Measurements from ENCODE around the gene DVL1. TPM values are rescaled to one million over a fixed set of nuclear protein-coding genes. Genes with fewer than 3 reads are reported as not detected.
"Not testable (repeated sequence)": the region's sequence is repeated elsewhere in the genome, so short reads cannot be mapped to it uniquely, and the experiment has no call there.

Gene DVL1
- total RNA-seq, 2 donors from 2014 or later = 66.2 to 101 TPM

- Histone ChIP-seq H3K4me1 (ENCODE audit: control insufficient read depth in 1 of 2, low read depth in 2 of 2) (peaks cover 35 to 55% of the 10 kb centered on the region in 2 donors), H3K9me3 (no peaks in the 10 kb centered on the region), H3K4me3 (no peak overlapping the region), H3K27ac (no peak overlapping the region), H3K27me3 (replicated peaks; ENCODE audit: insufficient read depth) (no peaks in the 10 kb centered on the region), H3K36me3 (peaks cover 4% of the 10 kb centered on the region)
- DNase-seq (ENCODE audit: low spot score) (no peak), ATAC-seq (ENCODE audit: insufficient number of reproducible peaks, low FRiP score, low read depth) (no peak)
- no peak for TF ChIP-seq CTCF (IDR thresholded peaks at IDR 0.05)
These were observed 28.4 kb downstream of the DVL1 start for GRCh38 chr1:1320666-1321448.

- H3K36me3 ChIP-seq = peaks cover 6% of the 10 kb centered on the region
- H3K27ac ChIP-seq = peak overlapping the region; percentile 56 to 72
- H3K4me1 ChIP-seq (ENCODE audit: control insufficient read depth in 1 of 2, low read depth in 2 of 2) = peaks cover 25 to 45% of the 10 kb centered on the region in 2 donors
These were observed 29.6 kb downstream of the DVL1 start for GRCh38 chr1:1319646-1319941.

GRCh38 chr1:1318777-1319645 lies 30.2 kb downstream of the DVL1 start:
- DNase-seq (ENCODE audit: low spot score) (no peak), ATAC-seq (ENCODE audit: insufficient number of reproducible peaks, low FRiP score, low read depth) (no peak)
- no peak for TF ChIP-seq CTCF (IDR thresholded peaks at IDR 0.05)
- Histone ChIP-seq H3K4me1 (ENCODE audit: control insufficient read depth in 1 of 2, low read depth in 2 of 2) (peaks cover 25 to 45% of the 10 kb centered on the region in 2 donors), H3K9me3 (no peaks in the 10 kb centered on the region), H3K27me3 (replicated peaks; ENCODE audit: insufficient read depth) (no peaks in the 10 kb centered on the region), H3K36me3 (peaks cover 12% of the 10 kb centered on the region), H3K27ac (peak overlapping the region; percentile 56 to 72), H3K4me3 (no peak overlapping the region)

More at GRCh38 chr1:1319646-1319941, 29.6 kb downstream of the DVL1 start:
- ATAC-seq (ENCODE audit: insufficient number of reproducible peaks, low FRiP score, low read depth) (no peak), DNase-seq (ENCODE audit: low spot score) (no peak)
- TF ChIP-seq CTCF (IDR thresholded peaks at IDR 0.05) = no peak
- Histone ChIP-seq H3K27me3 (replicated peaks; ENCODE audit: insufficient read depth) (no peaks in the 10 kb centered on the region), H3K4me3 (no peak overlapping the region), H3K9me3 (no peaks in the 10 kb centered on the region)

GRCh38 chr1:1318131-1318652 lies 31.0 kb downstream of the DVL1 start:
- H3K36me3 ChIP-seq = peaks cover 20% of the 10 kb centered on the region
- ATAC-seq (ENCODE audit: insufficient number of reproducible peaks, low FRiP score, low read depth) (peak; percentile 78), DNase-seq (ENCODE audit: low spot score) (peak; percentile 73)
- H3K4me1 ChIP-seq (ENCODE audit: control insufficient read depth in 1 of 2, low read depth in 2 of 2) = peaks cover 21 to 40% of the 10 kb centered on the region in 2 donors
- no peaks in the 10 kb centered on the region for H3K27me3 ChIP-seq (replicated peaks; ENCODE audit: insufficient read depth)
- no peak for TF ChIP-seq CTCF (IDR thresholded peaks at IDR 0.05)
- no peaks in the 10 kb centered on the region for H3K9me3 ChIP-seq
- no peak overlapping the region for H3K4me3 ChIP-seq
- peak overlapping the region; percentile 72 to 79 for H3K27ac ChIP-seq

GRCh38 chr1:1317420-1317819 lies 31.8 kb downstream of the DVL1 start:
- Histone ChIP-seq H3K36me3 (peaks cover 28% of the 10 kb centered on the region), H3K27me3 (replicated peaks; ENCODE audit: insufficient read depth) (no peaks in the 10 kb centered on the region), H3K4me1 (ENCODE audit: control insufficient read depth in 1 of 2, low read depth in 2 of 2) (peaks cover 17 to 35% of the 10 kb centered on the region in 2 donors), H3K9me3 (no peaks in the 10 kb centered on the region), H3K4me3 (no peak overlapping the region), H3K27ac (peak overlapping the region; percentile 69 to 79)
- ATAC-seq (ENCODE audit: insufficient number of reproducible peaks, low FRiP score, low read depth) (no peak), DNase-seq (ENCODE audit: low spot score) (no peak)
- TF ChIP-seq CTCF (IDR thresholded peaks at IDR 0.05) = no peak

GRCh38 chr1:1316199-1316598 lies 33.0 kb downstream of the DVL1 start:
- not testable (repeated sequence) for H3K9me3 ChIP-seq; H3K27me3 ChIP-seq (replicated peaks; ENCODE audit: insufficient read depth); H3K27ac ChIP-seq; ATAC-seq (ENCODE audit: insufficient number of reproducible peaks, low FRiP score, low read depth); H3K4me3 ChIP-seq; DNase-seq (ENCODE audit: low spot score)
- H3K36me3 ChIP-seq = peaks cover 36% of the 10 kb centered on the region
- H3K4me1 ChIP-seq (ENCODE audit: control insufficient read depth in 1 of 2, low read depth in 2 of 2) = peaks cover 9 to 29% of the 10 kb centered on the region in 2 donors
